Right lobe of liver (tissue), 6 donors: ENCODE measurements around the gene EHMT2. TPM values are rescaled to one million over a fixed set of nuclear protein-coding genes. Genes with fewer than 3 reads are reported as not detected.
"Not testable (repeated sequence)": the region's sequence is repeated elsewhere in the genome, so short reads cannot be mapped to it uniquely, and the experiment has no call there.

Experiments
- ATAC-seq, 4 donors: fragments of 200-7000 bp; cut with Tn5 transposase; one replicate each; pipeline ENCODE4 v1.9.1; 2020; ENCODE audit warnings: mild to moderate bottlenecking in 4 of 4, moderate library complexity in 4 of 4
- DNase-seq, 3 donors: peaks; one replicate each; pipeline ENCODE4 v3.0.0-alpha.2; 2020
- H3K27ac ChIP-seq, 3 donors: fragments of 200-600 bp; one replicate each; pipeline ENCODE4 v1.8.0; 2022
- H3K27me3 ChIP-seq, 2 donors: fragments of 200-600 bp; one replicate each; pipeline ENCODE4 v1.8.0; 2022
- H3K36me3 ChIP-seq, 4 donors: fragments of 200-600 bp; sonication (generic) in 1 of 4; one replicate each; pipeline versions ENCODE4 v1.5.1 to v1.8.0; 2017 to 2022; ENCODE audit warnings: control low read depth in 1 of 4
- H3K4me1 ChIP-seq, 4 donors: fragments of 200-600 bp; sonication (generic) in 1 of 4; one replicate each; pipeline versions ENCODE4 v1.5.1 to v1.8.0; 2017 to 2022; ENCODE audit warnings: control low read depth in 1 of 4
- H3K4me3 ChIP-seq, 3 donors: fragments of 200-600 bp; one replicate each; pipeline ENCODE4 v1.8.0; 2022
- H3K9me3 ChIP-seq, 4 donors: fragments of 200-600 bp; sonication (generic) in 1 of 4; one replicate each; pipeline versions ENCODE4 v1.5.1 to v1.8.0; 2017 to 2022; ENCODE audit warnings: control low read depth in 1 of 4
- POLR2A ChIP-seq: fragments of 450-650 bp; IDR thresholded peaks from one replicate; pipeline ENCODE4 v1.6.1; 2017; ENCODE audit warnings: antibody characterized with exemption, mild to moderate bottlenecking
- WGBS: methylation state at CpG from one replicate; pipeline ENCODE4 v1.1.6; 2018; ENCODE audit warnings: low coverage, low lambda C conversion rate; ENCODE audit not compliant: insufficient coverage; ENCODE audit errors: missing lambda C conversion rate; 5-methylcytosine and 5-hydroxymethylcytosine counted together
- intact Hi-C, 2 donors: fragments of 100-400 bp; cut with DNase I; formaldehyde crosslinking; loops; one replicate each; pipeline versions ENCODE4 v1.11.2 to v1.14.1; 2022
- total RNA-seq, 6 experiments: library from RNA; depleted of rRNA in 2 of 6; stranded (reverse); fragments of >200 nt in 2 of 6; fragmentation: NEBNext Ultra II Directional in 3 of 6; extraction: Animal tissue kit (Norgen Biotek cat#: 25700) in 3 of 6; gene quantifications; one replicate each; pipeline versions ENCODE4 v1.1.0 to v1.2.4, GENCODE V29; 2016 to 2023
- TF ChIP-seq, protein P1 (sequence below), 4 donors: fragments of 200-600 bp in 3 of 4; fragments of 450-650 bp in 1 of 4; IDR thresholded peaks; one replicate each; pipeline versions ENCODE4 v1.5.1 to v1.8.0; 2016 to 2022; ENCODE audit warnings: antibody characterized with exemption in 4 of 4, mild to moderate bottlenecking in 2 of 4
- donor health status: DM: no; HTN: yes; CAD: no.
- donor health status: DM: no; HTN: no; CAD: no.
- donor health status: DM: no; HTN: no; CAD: no.
- donor health status: DM: no; HTN: yes; CAD: no.
- donor health status: DM: no; HTN: yes; CAD: no.

EHMT2 gene
- total RNA-seq, 6 experiments from 2014 or later, result 10.7 to 20.1 (median 13.3) TPM

DNA sequence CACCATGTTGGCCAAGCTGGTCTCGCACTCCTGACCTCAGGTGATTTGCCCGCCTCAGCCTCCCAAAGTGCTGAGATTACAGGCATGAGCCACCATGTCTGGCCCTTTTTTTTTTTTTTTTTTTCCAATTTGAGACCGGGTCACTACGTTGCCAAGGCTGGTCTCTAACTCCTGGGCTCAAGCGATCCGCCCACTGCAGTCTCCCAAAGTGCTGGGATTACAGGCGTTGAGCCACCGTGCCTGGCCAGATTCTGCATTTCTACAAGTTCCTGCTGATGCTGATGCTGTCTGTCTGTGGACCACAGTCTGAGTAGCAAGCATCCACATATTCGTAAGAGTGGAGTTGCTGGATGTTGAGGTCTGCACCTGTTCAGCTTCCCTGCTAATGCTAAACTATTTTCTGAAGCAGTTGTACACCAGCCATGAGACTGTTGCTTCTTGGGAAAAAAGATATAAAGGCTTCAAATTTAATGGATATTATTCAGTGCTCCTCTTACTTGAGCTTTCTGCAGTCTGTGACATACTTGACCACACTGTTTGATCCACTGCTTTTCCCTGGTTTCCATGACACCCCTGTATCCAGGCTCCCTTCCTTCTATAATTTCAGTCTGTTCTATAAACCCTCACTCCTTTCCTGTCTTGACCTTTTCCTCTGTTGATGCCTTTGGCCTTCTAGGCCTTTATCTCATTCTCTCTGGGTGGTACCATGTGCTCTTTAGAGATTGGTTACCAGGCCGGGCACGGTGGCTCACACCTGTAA is 14.5 kb upstream of the EHMT2 start:
- peaks cover 0 to 7% (median 0%) of the 10 kb centered on the region in 4 donors for H3K4me1 ChIP-seq
- 81% methylated on average over 7 of the region's 11 CpGs for WGBS
- no peak overlapping the region for H3K4me3 ChIP-seq
- ATAC-seq, result no peak
- no peak for DNase-seq
- H3K9me3 ChIP-seq, result no peaks in the 10 kb centered on the region
- no peak overlapping the region for H3K27ac ChIP-seq
- intact Hi-C loops, result no loop called here
- TF ChIP-seq, protein P1, sequence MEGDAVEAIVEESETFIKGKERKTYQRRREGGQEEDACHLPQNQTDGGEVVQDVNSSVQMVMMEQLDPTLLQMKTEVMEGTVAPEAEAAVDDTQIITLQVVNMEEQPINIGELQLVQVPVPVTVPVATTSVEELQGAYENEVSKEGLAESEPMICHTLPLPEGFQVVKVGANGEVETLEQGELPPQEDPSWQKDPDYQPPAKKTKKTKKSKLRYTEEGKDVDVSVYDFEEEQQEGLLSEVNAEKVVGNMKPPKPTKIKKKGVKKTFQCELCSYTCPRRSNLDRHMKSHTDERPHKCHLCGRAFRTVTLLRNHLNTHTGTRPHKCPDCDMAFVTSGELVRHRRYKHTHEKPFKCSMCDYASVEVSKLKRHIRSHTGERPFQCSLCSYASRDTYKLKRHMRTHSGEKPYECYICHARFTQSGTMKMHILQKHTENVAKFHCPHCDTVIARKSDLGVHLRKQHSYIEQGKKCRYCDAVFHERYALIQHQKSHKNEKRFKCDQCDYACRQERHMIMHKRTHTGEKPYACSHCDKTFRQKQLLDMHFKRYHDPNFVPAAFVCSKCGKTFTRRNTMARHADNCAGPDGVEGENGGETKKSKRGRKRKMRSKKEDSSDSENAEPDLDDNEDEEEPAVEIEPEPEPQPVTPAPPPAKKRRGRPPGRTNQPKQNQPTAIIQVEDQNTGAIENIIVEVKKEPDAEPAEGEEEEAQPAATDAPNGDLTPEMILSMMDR (IDR thresholded peaks at IDR 0.05), result no peak
- no peak for TF ChIP-seq POLR2A
- no peaks in the 10 kb centered on the region for H3K27me3 ChIP-seq
- H3K36me3 ChIP-seq, result no peaks in the 10 kb centered on the region

DNA sequence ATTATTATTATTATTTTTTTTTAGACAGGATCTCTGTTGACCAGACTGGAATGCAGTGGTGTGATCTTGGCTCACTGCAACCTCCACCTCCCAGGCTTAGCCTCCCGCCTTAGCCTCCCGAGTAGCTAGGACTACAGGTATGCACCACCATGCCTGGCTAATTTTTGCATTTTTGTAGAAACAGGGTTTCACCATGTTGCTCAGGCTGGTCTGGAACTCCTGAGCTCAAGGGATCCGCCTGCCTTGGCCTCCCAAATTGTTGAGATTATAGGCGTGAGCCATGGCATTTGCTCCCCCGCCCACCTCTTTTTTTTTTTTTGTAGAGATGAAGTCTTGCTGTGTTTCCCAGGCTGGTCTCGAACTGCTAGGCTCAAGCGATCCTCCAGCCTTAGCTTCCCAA is 11.8 kb upstream of the EHMT2 start:
- not testable (repeated sequence) for H3K4me1 ChIP-seq, H3K4me3 ChIP-seq, H3K27ac ChIP-seq, H3K36me3 ChIP-seq, ATAC-seq, H3K27me3 ChIP-seq, H3K9me3 ChIP-seq, DNase-seq
- intact Hi-C loops, result loop anchor here in 1 of 2 donors (10.0 kb wide), 1 partner anchor 46 kb away; the partner anchor contains the start of genes NELFE and SKIC2
- 89% methylated on average over 7 of the region's 7 CpGs for WGBS

DNA sequence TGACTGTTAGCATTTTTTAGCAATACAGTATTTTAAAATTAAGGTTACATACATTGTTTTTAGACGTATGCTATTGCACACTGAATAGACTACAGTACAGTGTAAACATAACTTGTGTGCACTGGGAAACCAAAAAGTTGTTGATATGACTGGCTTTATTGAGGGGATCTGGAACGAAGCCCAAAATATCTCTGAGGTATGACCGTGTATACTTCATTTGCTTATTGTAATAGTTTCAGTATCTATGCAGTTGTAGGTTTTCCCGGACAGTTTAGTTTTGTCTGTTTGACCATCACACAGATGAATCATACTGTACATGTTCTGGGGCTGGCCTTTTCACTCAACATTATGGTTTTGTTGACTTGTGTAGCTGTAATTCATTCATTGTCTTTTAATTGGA is 11.3 kb upstream of the EHMT2 start:
- DNase-seq, result no peak
- H3K4me1 ChIP-seq, result peaks cover 0 to 8% (median 0%) of the 10 kb centered on the region in 4 donors
- TF ChIP-seq, protein P1 (IDR thresholded peaks at IDR 0.05), result no peak
- no peak for TF ChIP-seq POLR2A
- no peaks in the 10 kb centered on the region for H3K36me3 ChIP-seq
- H3K9me3 ChIP-seq, result no peaks in the 10 kb centered on the region
- H3K27me3 ChIP-seq, result no peaks in the 10 kb centered on the region
- H3K27ac ChIP-seq, result no peak overlapping the region
- H3K4me3 ChIP-seq, result no peak overlapping the region
- 52% methylated on average over 4 of the region's 4 CpGs for WGBS
- ATAC-seq, result no peak
- intact Hi-C loops, result loop anchor here in 1 of 2 donors (10.0 kb wide), 1 partner anchor 46 kb away; the partner anchor contains the start of genes NELFE and SKIC2

DNA sequence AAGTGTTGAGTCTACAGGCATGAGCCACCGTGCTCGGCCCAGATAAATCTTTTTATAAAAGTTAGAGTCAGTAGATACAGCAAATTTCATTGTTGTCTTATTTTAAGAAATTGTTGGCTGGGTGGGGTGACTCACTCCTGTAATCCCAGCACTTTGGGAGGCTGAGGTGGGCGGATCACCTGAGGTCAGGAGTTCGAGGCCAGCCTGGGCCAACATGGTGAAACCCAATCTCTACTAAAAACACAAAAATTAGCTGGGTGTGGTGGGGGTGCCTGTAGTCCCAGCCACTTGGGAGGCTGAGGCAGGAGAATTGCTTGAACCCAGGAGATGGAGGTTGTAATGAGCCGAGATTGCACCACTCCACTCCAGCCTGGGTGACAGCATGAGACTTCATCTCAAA is 10.8 kb upstream of the EHMT2 start:
- WGBS, result 89% methylated on average over 5 of the region's 5 CpGs
- H3K36me3 ChIP-seq, ATAC-seq, H3K4me3 ChIP-seq, H3K27me3 ChIP-seq, H3K27ac ChIP-seq, H3K4me1 ChIP-seq, DNase-seq, H3K9me3 ChIP-seq: not testable (repeated sequence)
- intact Hi-C loops, result loop anchor here in 1 of 2 donors (10.0 kb wide), 1 partner anchor 47 kb away; the partner anchor contains the start of genes NELFE and SKIC2

DNA sequence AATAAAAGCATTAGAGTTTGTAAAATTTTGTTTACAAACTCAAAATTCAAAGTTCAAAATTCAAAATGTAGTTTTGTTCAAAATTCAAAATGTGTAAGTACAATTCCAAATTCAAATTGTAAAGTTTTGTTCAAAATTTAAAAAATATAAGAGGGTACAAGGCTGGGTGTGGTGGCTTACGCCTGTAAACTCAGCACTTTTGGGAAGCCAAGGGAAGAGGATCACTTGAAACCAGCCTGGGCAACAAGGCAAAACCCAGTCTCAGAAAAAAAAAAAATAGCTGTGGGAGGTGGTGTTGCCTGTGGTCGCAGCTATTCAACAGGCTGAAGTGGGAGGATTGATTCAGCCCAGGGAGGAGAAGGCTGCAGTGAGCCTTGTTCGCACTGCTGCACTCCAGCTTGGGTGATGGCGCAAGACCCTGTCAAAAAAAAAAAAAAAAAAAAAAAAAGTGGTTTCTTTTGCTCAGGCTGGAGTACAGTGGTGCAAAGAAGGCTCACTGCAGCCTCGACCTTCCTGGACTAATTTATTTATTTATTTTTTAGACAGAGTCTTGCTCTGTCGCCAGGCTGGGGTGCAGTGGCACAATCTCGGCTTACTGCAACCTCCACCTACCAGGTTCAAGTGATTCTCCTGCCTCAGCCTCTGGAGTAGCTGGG is 9.8 kb upstream of the EHMT2 start:
- no peaks in the 10 kb centered on the region for H3K9me3 ChIP-seq
- H3K4me1 ChIP-seq, result peaks cover 0 to 8% (median 2%) of the 10 kb centered on the region in 4 donors
- TF ChIP-seq POLR2A, result no peak
- TF ChIP-seq, protein P1 (IDR thresholded peaks at IDR 0.05), result no peak
- no peak overlapping the region for H3K27ac ChIP-seq
- H3K27me3 ChIP-seq, result no peaks in the 10 kb centered on the region
- intact Hi-C loops, result loop anchor here in 1 of 2 donors (10.0 kb wide), 1 partner anchor 48 kb away; the partner anchor contains the start of genes NELFE and SKIC2
- no peaks in the 10 kb centered on the region for H3K36me3 ChIP-seq
- DNase-seq (no peak), ATAC-seq (peak; percentile 72 to 81 (median 78))
- H3K4me3 ChIP-seq, result no peak overlapping the region
- WGBS, result 23% methylated on average over 7 of the region's 7 CpGs

DNA sequence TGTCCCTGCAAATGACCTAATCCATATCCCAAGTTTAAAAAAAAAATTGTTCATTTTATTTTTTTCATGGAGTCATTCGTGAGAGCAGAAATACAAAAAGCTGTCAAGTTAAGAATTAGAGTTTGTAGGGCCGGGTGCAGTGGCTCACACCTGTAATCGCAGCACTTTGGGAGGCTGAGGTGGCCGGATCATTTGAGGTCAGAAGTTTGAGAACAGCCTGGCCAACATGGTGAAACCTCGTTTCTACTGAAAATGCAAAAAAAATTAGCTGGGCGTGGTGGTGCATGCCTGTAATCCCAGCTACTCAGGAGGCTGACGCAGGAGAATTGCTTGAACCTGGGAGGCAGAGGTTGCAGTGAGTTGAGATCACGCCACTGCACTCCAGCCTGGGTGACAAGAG is 9.2 kb upstream of the EHMT2 start:
- not testable (repeated sequence) for H3K36me3 ChIP-seq, ATAC-seq, H3K27me3 ChIP-seq, H3K27ac ChIP-seq, H3K4me1 ChIP-seq, H3K4me3 ChIP-seq, H3K9me3 ChIP-seq, DNase-seq
- intact Hi-C loops, result loop anchor here in 1 of 2 donors (10.0 kb wide), 1 partner anchor 48 kb away; the partner anchor contains the start of genes NELFE and SKIC2
- WGBS, result 65% methylated on average over 8 of the region's 8 CpGs
